Kidney epithelial cell (primary cell): Measurements from ENCODE around the gene IGFBP4. TPM values are rescaled to one million over a fixed set of nuclear protein-coding genes. Genes with fewer than 3 reads are reported as not detected.

Experiments used
- DNase-seq: peaks from one replicate; pipeline ENCODE4 v3.0.0-alpha.2; 2010; ENCODE audit warnings: low read depth
- H3K27me3 ChIP-seq: 2 replicates; pipeline ENCODE4 v1.6.0; 2011; ENCODE audit warnings: low read length; ENCODE audit not compliant: control insufficient read depth, insufficient read depth
- H3K36me3 ChIP-seq: 2 replicates; pipeline ENCODE4 v1.5.1; 2011; ENCODE audit warnings: low read length; ENCODE audit not compliant: control insufficient read depth, insufficient read depth
- H3K4me3 ChIP-seq: 2 replicates; pipeline ENCODE4 v1.5.1; 2011; ENCODE audit warnings: low read depth, mild to moderate bottlenecking, control low read depth, low read length
- total RNA-seq: library from RNA; depleted of rRNA; stranded (reverse); fragments of >200 nt; gene quantifications from 2 replicates; pipeline ENCODE4 v1.2.3, GENCODE V29; 2015
- TF ChIP-seq, protein P1 (sequence below): IDR thresholded peaks from 2 replicates; pipeline ENCODE4 v1.5.1; 2011; ENCODE audit warnings: mild to moderate bottlenecking, moderate library complexity, low read length, control low read depth, inconsistent platforms; ENCODE audit not compliant: insufficient read depth, poor library complexity, severe bottlenecking

The IGFBP4 gene
- total RNA-seq, 1 donor from 2014 or later: 53.6 TPM

DNA sequence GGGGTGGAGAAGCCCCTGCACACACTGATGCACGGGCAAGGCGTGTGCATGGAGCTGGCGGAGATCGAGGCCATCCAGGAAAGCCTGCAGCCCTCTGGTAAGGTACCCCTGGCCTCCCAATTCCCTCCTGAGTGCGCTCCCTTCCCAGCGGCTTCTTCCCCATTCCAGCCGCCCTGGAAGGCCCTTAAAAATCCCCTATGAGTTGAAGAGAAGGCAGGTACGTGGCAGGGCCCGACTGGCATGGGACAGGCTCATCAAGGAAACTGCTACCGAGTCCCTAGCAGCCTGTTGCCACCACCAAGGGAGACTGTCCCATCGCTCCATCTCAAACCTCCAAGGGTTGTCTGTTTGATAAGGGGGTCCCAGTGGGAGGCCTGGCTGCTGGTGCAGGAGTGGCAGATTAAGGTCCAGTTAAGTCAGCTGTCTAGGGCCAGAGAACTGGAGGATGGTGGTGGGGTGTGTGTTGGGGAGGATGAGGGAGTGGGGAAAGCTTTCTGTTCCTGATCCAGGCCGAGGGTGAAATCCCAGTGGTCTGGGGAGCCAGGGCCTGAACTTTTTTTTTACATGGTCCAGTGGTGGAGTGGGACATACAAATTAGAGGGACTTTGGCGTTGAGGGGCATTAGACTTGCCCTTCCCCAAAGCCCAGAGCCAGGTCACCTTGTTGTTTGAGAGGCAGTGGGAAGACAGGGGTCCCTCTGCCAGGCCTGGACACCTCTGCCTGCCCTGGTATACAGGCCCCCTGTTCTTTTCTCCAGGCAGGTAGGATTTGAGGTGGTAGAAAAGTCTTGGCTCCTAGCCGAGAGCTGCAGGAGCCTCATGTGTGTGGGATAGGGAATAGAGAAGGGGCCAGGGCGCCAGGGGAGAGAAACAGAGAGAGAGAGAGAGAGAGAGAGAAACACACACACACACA lies 994 bp downstream of the IGFBP4 start:
- no peaks in the 10 kb centered on the region for H3K27me3 ChIP-seq
- DNase-seq: no peak
- TF ChIP-seq, protein P1, sequence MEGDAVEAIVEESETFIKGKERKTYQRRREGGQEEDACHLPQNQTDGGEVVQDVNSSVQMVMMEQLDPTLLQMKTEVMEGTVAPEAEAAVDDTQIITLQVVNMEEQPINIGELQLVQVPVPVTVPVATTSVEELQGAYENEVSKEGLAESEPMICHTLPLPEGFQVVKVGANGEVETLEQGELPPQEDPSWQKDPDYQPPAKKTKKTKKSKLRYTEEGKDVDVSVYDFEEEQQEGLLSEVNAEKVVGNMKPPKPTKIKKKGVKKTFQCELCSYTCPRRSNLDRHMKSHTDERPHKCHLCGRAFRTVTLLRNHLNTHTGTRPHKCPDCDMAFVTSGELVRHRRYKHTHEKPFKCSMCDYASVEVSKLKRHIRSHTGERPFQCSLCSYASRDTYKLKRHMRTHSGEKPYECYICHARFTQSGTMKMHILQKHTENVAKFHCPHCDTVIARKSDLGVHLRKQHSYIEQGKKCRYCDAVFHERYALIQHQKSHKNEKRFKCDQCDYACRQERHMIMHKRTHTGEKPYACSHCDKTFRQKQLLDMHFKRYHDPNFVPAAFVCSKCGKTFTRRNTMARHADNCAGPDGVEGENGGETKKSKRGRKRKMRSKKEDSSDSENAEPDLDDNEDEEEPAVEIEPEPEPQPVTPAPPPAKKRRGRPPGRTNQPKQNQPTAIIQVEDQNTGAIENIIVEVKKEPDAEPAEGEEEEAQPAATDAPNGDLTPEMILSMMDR: no peak
- H3K4me3 ChIP-seq: peak overlapping the region; percentile 81
- H3K36me3 ChIP-seq: no peaks in the 10 kb centered on the region

DNA sequence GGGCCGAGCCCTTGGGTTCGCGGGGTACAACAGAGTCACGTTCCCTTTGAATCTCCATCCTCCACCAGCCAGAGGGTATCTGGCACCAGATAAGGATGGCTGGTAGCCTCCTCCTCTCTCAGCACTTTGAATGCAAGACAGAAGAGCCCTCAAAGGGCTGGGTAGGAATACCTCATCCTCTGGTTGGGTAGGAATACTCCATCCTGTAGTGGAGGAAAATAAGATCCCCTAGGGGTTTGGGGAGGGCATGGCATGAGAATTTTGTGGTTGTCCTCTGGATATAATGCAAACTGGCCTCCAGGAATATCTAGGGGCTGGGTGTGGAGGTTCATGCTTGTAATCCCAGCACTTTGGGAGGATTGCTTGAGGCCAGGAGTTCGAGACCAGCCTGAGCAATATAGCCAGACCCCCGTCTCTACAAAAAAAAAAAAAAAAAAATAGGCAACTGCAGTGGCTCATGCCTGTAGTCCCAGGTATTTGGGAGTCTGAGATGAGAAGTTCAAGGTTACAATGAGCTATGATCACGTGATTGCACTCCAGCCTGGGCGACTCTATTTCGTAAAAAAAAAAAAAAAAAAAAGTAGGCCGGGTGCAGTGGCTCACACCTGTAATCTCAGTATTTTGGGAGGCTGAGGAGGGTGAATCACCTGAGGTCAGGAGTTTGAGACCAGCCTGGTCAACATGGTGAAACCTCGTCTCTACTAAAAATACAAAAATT lies 2.7 kb downstream of the IGFBP4 start:
- no peak for DNase-seq
- Histone ChIP-seq H3K36me3 (no peaks in the 10 kb centered on the region), H3K4me3 (peak overlapping the region; percentile 81), H3K27me3 (no peaks in the 10 kb centered on the region)
- TF ChIP-seq, protein P1: no peak

DNA sequence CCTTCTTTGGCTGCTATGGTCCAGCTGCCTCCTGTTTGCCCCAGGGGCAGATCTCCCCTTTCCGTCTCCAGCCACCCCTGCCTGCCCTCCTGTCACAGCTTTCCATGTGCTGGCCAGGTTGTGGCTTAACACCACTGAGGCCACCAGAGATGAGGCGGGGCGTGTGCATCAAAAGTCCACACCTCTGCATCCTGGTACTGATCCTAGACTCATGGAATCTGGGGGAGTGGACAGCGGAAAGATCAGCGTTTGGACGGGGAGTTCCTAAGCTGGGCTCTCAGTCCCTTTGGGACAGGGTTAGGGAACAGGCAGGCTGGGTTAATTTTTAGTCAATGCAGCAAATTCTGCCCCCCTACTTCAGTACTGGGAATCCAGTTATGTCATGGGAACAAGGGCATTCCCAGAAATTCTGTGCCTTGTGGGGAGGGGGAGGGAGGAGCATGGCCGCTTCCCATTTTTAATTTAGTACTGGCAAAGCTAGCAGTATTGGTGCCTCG lies 3.9 kb downstream of the IGFBP4 start:
- H3K27me3 ChIP-seq: no peaks in the 10 kb centered on the region
- H3K36me3 ChIP-seq: no peaks in the 10 kb centered on the region
- TF ChIP-seq, protein P1: no peak
- DNase-seq: no peak
- H3K4me3 ChIP-seq: no peak overlapping the region

DNA sequence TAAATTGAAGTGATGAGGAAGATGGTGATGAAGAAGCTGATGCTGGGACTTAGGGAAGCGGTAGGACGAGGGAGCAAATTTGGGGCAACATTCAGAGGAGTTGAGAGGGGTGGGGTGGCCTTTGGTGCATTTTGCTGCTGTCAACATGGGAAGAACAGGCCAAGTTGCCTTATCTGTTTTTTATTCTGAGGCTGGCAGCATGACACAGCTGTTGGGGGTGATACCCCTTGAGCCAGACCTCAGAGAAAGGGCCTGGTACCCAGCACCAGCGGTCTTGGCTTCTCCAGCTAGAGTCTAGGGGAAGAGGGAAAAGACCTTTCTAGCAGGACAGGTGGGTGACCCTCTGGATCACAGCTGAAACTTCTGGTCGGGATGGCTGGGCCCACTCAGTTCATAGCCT lies 4.6 kb downstream of the IGFBP4 start:
- no peak for DNase-seq
- TF ChIP-seq, protein P1: no peak
- H3K36me3 ChIP-seq: peaks cover 2% of the 10 kb centered on the region
- no peak overlapping the region for H3K4me3 ChIP-seq
- H3K27me3 ChIP-seq: no peaks in the 10 kb centered on the region

DNA sequence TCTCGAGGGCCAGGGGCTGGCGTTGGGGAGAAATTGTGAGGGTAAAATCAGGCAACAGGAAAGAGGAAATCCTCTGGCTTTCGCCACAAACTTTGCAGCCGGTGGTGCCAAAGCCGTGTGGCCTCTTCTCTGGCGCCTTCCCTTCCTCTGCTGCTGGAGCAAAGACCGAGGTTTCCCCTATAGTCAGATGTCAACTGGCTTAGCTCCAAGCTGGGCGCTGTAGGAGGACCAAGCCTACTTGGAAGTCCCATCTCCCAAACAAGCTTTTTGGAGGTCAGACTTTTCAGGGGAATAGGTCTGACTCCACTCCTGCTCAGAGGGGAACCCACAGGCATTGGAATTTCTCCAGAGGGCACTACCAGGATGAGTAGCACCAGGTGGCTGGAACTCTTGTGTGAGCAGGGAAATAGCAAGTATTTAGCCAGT lies 5.0 kb downstream of the IGFBP4 start:
- Histone ChIP-seq H3K36me3 (peaks cover 2% of the 10 kb centered on the region), H3K27me3 (no peaks in the 10 kb centered on the region), H3K4me3 (no peak overlapping the region)

More for the DNA sequence above, 5.0 kb downstream of the IGFBP4 start:
- DNase-seq: no peak
- TF ChIP-seq, protein P1: no peak
